GM23338 (cell line): ENCODE measurements around the gene PIEZO2. TPM values are rescaled to one million over a fixed set of nuclear protein-coding genes. Genes with fewer than 3 reads are reported as not detected.
"Not testable (repeated sequence)": the region's sequence is repeated elsewhere in the genome, so short reads cannot be mapped to it uniquely, and the experiment has no call there.

Experiments used
- ATAC-seq: fragments of 200-7000 bp; cut with Tn5 transposase; 3 replicates; pipeline ENCODE4 v1.9.1; 2020
- DNase-seq: peaks from one replicate; pipeline ENCODE4 v3.0.0-alpha.2; 2015; ENCODE audit warnings: low spot score
- H2AFZ ChIP-seq: fragments of 200-600 bp; sonication (generic); 2 replicates; pipeline ENCODE4 v1.8.0; 2016; ENCODE audit warnings: antibody characterized with exemption, mild to moderate bottlenecking, moderate library complexity
- H3F3A ChIP-seq: fragments of 200-600 bp; sonication (generic); replicated peaks from 2 replicates; pipeline ENCODE4 v1.8.0; 2017; ENCODE audit warnings: antibody characterized with exemption, mixed run types, low read depth
- H3K27ac ChIP-seq: fragments of 200-600 bp; sonication (generic); 2 replicates; pipeline ENCODE4 v1.6.1; 2016; ENCODE audit warnings: low read depth
- H3K27me3 ChIP-seq: fragments of 200-600 bp; sonication (generic); 2 replicates; pipeline ENCODE4 v1.8.0; 2016; ENCODE audit warnings: mild to moderate bottlenecking, mixed run types, moderate library complexity; ENCODE audit not compliant: insufficient read depth
- H3K36me3 ChIP-seq: fragments of 200-600 bp; sonication (generic); 2 replicates; pipeline ENCODE4 v1.8.0; 2016; ENCODE audit warnings: mild to moderate bottlenecking; ENCODE audit not compliant: insufficient read depth
- H3K4me1 ChIP-seq: fragments of 200-600 bp; sonication (generic); 2 replicates; pipeline ENCODE4 v1.8.0; 2016; ENCODE audit warnings: mild to moderate bottlenecking, moderate library complexity; ENCODE audit not compliant: insufficient read depth
- H3K4me2 ChIP-seq: fragments of 200-600 bp; sonication (generic); 2 replicates; pipeline ENCODE4 v1.7.1; 2017; ENCODE audit warnings: mixed run types
- H3K4me3 ChIP-seq: fragments of 200-600 bp; sonication (generic); 2 replicates; pipeline ENCODE4 v1.6.1; 2016; ENCODE audit warnings: mixed run types
- H3K79me2 ChIP-seq: fragments of 200-600 bp; sonication (generic); replicated peaks from 2 replicates; pipeline ENCODE4 v1.8.0; 2017; ENCODE audit warnings: mild to moderate bottlenecking; ENCODE audit not compliant: insufficient read depth
- H3K9me2 ChIP-seq: fragments of 200-600 bp; sonication (generic); 2 replicates; pipeline ENCODE4 v1.8.0; 2017; ENCODE audit not compliant: insufficient read depth
- H4K20me1 ChIP-seq: fragments of 200-600 bp; sonication (generic); replicated peaks from 2 replicates; pipeline ENCODE4 v1.8.0; 2017; ENCODE audit warnings: mild to moderate bottlenecking; ENCODE audit not compliant: insufficient read depth
- H3K27ac Mint-ChIP-seq: 2 replicates; pipeline ENCODE4 v1.8.0; 2020; ENCODE audit warnings: inconsistent platforms, mild to moderate bottlenecking, moderate library complexity, mixed read lengths
- H3K27me3 Mint-ChIP-seq: 3 replicates; pipeline ENCODE4 v1.8.0; 2022; ENCODE audit warnings: low read depth, mild to moderate bottlenecking, moderate library complexity, mixed read lengths, inconsistent platforms; ENCODE audit not compliant: insufficient read depth, poor library complexity
- H3K36me3 Mint-ChIP-seq: 3 replicates; pipeline ENCODE4 v1.8.0; 2021; ENCODE audit warnings: low read depth, mild to moderate bottlenecking, inconsistent platforms, moderate library complexity, mixed read lengths
- H3K4me1 Mint-ChIP-seq: 3 replicates; pipeline ENCODE4 v1.8.0; 2020; ENCODE audit warnings: mild to moderate bottlenecking, inconsistent platforms, mixed read lengths
- H3K4me3 Mint-ChIP-seq: 3 replicates; pipeline ENCODE4 v1.8.0; 2021; ENCODE audit warnings: moderate library complexity, mild to moderate bottlenecking, inconsistent platforms, mixed read lengths
- H3K9me3 Mint-ChIP-seq: 3 replicates; pipeline ENCODE4 v1.8.0; 2020; ENCODE audit warnings: moderate library complexity, mild to moderate bottlenecking, inconsistent platforms, mixed read lengths
- EZH2phosphoT487 ChIP-seq: fragments of 200-600 bp; sonication (generic); IDR thresholded peaks from one replicate; pipeline ENCODE4 v1.8.1; 2018; ENCODE audit warnings: antibody characterized with exemption; ENCODE audit not compliant: unreplicated experiment
- JUNB ChIP-seq: IDR thresholded peaks from one replicate; pipeline ENCODE4 v1.6.1; 2016; ENCODE audit warnings: antibody characterized with exemption; ENCODE audit not compliant: unreplicated experiment
- NANOG ChIP-seq: IDR thresholded peaks from 2 replicates; pipeline ENCODE4 v1.6.1; 2016; ENCODE audit warnings: antibody characterized with exemption, borderline replicate concordance
- STAT1 ChIP-seq: IDR thresholded peaks from one replicate; pipeline ENCODE4 v1.6.1; 2016; ENCODE audit warnings: antibody characterized with exemption; ENCODE audit not compliant: unreplicated experiment
- ZNF114 ChIP-seq: fragments of 250-450 bp; sonication (Bioruptor Pico); IDR thresholded peaks from 2 replicates; pipeline ENCODE4 v1.5.0; 2020; ENCODE audit warnings: mild to moderate bottlenecking, moderate library complexity
- ZNF331 ChIP-seq: fragments of 250-450 bp; sonication (Bioruptor Pico); IDR thresholded peaks from 2 replicates; pipeline ENCODE4 v1.5.0; 2020; ENCODE audit warnings: low read depth, mild to moderate bottlenecking, moderate library complexity
- polyA plus RNA-seq: library from polyadenylated mRNA; unstranded; fragments of >200 nt; fragmentation: Nextera tagmentation; extraction: Ambion mirVana; gene quantifications from 2 replicates; pipeline ENCODE4 v1.2.1, GENCODE V29; 2016
- total RNA-seq: library from RNA; depleted of rRNA; stranded (reverse); fragments of >200 nt; shearing (Covaris generic); gene quantifications from 2 replicates; pipeline ENCODE4 v1.2.3, GENCODE V29; 2014
- TF ChIP-seq, protein P1 (sequence below), 2 experiments: fragments of 200-600 bp in 1 of 2; sonication (generic) in 1 of 2; conservative IDR thresholded peaks; 2 replicates each; pipeline versions ENCODE4 v1.5.1 to v1.6.1; 2016 to 2017; ENCODE audit warnings: antibody characterized with exemption in 2 of 2, low read depth in 2 of 2, mild to moderate bottlenecking in 2 of 2, moderate library complexity in 1 of 2
- TF ChIP-seq, protein P2 (sequence below): IDR thresholded peaks from one replicate; pipeline ENCODE4 v1.6.1; 2018; ENCODE audit warnings: antibody characterized with exemption; ENCODE audit not compliant: unreplicated experiment

Gene PIEZO2
- total and polyA plus RNA-seq, 2 experiments from 2014 or later: 4.8 to 8.2 TPM

DNA sequence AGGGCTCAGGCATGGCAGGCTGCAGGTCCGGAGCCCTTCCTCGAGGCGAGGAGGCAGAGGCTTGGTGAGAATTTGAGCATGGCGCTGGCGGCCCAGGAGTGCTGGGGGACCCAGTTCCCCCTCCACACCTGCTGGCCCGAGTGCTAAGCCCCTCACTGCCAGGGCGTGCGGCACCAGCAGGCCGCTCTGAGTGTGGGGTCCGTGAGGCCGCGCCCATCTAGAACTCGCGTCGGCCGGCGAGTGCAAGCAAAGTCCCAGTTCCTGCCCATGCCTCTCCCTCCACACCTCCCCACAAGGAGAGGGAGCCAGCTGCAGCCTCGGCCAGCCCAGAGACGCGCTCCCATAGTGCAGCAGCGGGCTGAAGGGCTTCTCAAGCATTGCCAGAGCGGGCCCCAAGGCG lies 233.0 kb downstream of the PIEZO2 start (continued):
- TF ChIP-seq, protein P1, sequence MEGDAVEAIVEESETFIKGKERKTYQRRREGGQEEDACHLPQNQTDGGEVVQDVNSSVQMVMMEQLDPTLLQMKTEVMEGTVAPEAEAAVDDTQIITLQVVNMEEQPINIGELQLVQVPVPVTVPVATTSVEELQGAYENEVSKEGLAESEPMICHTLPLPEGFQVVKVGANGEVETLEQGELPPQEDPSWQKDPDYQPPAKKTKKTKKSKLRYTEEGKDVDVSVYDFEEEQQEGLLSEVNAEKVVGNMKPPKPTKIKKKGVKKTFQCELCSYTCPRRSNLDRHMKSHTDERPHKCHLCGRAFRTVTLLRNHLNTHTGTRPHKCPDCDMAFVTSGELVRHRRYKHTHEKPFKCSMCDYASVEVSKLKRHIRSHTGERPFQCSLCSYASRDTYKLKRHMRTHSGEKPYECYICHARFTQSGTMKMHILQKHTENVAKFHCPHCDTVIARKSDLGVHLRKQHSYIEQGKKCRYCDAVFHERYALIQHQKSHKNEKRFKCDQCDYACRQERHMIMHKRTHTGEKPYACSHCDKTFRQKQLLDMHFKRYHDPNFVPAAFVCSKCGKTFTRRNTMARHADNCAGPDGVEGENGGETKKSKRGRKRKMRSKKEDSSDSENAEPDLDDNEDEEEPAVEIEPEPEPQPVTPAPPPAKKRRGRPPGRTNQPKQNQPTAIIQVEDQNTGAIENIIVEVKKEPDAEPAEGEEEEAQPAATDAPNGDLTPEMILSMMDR (conservative IDR thresholded peaks at IDR 0.05; ENCODE audit: low read depth in 2 of 2): no peak
- TF ChIP-seq, protein P2, sequence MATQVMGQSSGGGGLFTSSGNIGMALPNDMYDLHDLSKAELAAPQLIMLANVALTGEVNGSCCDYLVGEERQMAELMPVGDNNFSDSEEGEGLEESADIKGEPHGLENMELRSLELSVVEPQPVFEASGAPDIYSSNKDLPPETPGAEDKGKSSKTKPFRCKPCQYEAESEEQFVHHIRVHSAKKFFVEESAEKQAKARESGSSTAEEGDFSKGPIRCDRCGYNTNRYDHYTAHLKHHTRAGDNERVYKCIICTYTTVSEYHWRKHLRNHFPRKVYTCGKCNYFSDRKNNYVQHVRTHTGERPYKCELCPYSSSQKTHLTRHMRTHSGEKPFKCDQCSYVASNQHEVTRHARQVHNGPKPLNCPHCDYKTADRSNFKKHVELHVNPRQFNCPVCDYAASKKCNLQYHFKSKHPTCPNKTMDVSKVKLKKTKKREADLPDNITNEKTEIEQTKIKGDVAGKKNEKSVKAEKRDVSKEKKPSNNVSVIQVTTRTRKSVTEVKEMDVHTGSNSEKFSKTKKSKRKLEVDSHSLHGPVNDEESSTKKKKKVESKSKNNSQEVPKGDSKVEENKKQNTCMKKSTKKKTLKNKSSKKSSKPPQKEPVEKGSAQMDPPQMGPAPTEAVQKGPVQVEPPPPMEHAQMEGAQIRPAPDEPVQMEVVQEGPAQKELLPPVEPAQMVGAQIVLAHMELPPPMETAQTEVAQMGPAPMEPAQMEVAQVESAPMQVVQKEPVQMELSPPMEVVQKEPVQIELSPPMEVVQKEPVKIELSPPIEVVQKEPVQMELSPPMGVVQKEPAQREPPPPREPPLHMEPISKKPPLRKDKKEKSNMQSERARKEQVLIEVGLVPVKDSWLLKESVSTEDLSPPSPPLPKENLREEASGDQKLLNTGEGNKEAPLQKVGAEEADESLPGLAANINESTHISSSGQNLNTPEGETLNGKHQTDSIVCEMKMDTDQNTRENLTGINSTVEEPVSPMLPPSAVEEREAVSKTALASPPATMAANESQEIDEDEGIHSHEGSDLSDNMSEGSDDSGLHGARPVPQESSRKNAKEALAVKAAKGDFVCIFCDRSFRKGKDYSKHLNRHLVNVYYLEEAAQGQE: no peak
- TF ChIP-seq ZNF114 (CRISPR knock-in tag) (no peak), NANOG (no peak), ZNF331 (no peak), JUNB (no peak), STAT1 (no peak), EZH2phosphoT487 (no peak)

DNA sequence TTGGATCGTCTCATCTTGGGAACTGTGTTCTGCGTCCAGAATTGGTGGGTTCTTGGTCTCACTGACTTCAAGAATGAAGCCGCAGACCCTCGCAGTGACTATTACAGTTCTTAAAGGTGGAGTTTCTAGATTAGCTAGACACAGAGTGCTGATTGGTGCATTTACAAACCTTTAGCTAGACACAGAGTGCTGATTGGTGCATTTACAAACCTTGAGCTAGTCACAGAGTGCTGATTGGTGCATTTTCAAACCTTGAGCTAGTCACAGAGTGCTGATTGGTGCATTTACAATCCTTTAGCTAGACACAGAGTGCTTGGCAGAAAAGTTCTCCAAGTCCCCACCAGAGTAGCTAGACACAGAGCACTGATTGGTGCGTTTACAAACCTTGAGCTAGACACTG lies 233.6 kb downstream of the PIEZO2 start:
- H3K27ac Mint-ChIP-seq, H3K4me3 Mint-ChIP-seq, H2AFZ ChIP-seq, H3K79me2 ChIP-seq, DNase-seq, H4K20me1 ChIP-seq, H3K4me1 Mint-ChIP-seq, H3K27ac ChIP-seq, H3K9me3 Mint-ChIP-seq, H3K4me2 ChIP-seq, H3K36me3 Mint-ChIP-seq, H3K4me1 ChIP-seq, ATAC-seq, H3K36me3 ChIP-seq, H3K27me3 ChIP-seq, H3K9me2 ChIP-seq, H3F3A ChIP-seq, H3K4me3 ChIP-seq, H3K27me3 Mint-ChIP-seq: not testable (repeated sequence)

DNA sequence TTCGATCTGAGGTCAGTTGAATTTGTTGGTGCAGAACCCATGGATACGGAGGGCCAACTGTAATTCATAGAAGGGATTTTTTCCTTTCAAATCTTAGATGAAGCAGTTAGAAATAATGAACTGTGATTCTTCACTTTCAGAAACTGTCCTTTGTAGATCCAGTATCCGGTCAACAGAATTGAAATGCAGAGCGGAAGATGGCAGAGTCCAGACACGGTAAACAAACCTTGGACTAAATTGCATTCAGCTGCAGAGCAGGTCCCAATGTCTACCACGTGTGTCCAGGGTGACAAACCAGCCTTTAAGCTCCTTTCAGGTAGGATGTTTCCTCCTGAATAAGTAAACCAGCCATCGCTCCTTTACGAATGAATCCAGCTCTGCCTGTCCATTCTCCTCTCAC lies 234.8 kb downstream of the PIEZO2 start:
- H3K36me3 ChIP-seq, DNase-seq, H3K27me3 ChIP-seq, H3K4me3 ChIP-seq, H3K4me3 Mint-ChIP-seq, ATAC-seq, H2AFZ ChIP-seq, H3K4me1 Mint-ChIP-seq, H3K79me2 ChIP-seq, H3K9me3 Mint-ChIP-seq, H3K4me1 ChIP-seq, H3K27ac ChIP-seq, H3K27me3 Mint-ChIP-seq, H4K20me1 ChIP-seq, H3K4me2 ChIP-seq, H3K9me2 ChIP-seq, H3F3A ChIP-seq, H3K27ac Mint-ChIP-seq, H3K36me3 Mint-ChIP-seq: not testable (repeated sequence)
